Neutrophil (primary cell): ENCODE results near the gene CRBN.

Source experiments
- H3K27ac ChIP-seq: fragments of 200-600 bp; sonication (generic); 2 replicates; pipeline ENCODE4 v1.5.1; 2016; ENCODE audit warnings: mild to moderate bottlenecking, moderate library complexity
- H3K27me3 ChIP-seq: fragments of 200-600 bp; sonication (generic); 2 replicates; pipeline ENCODE4 v1.6.0; 2016; ENCODE audit warnings: mild to moderate bottlenecking
- H3K36me3 ChIP-seq: fragments of 200-600 bp; sonication (generic); 2 replicates; pipeline ENCODE4 v1.5.1; 2017
- H3K4me1 ChIP-seq, 2 experiments: fragments of 200-600 bp in 1 of 2; sonication (generic) in 1 of 2; 1 replicate in 1 of 2; 2 replicates in 1 of 2; pipeline versions ENCODE4 v1.5.1 to v1.6.1; 2013 to 2016; ENCODE audit warnings: low read depth in 1 of 2, low read length in 1 of 2, mild to moderate bottlenecking in 1 of 2, moderate library complexity in 1 of 2; ENCODE audit not compliant: control insufficient read depth in 1 of 2, insufficient read depth in 1 of 2
- H3K4me3 ChIP-seq, 2 experiments: fragments of 200-600 bp in 1 of 2; sonication (generic) in 1 of 2; 1 replicate in 1 of 2; 2 replicates in 1 of 2; pipeline ENCODE4 v1.5.1; 2013 to 2016; ENCODE audit warnings: low read depth in 1 of 2, low read length in 1 of 2, mild to moderate bottlenecking in 1 of 2, moderate library complexity in 1 of 2
- H3K9me3 ChIP-seq: fragments of 200-600 bp; sonication (generic); 2 replicates; pipeline ENCODE4 v1.5.1; 2016
- CTCF ChIP-seq: fragments of 200-600 bp; sonication (generic); IDR thresholded peaks from 2 replicates; pipeline ENCODE4 v1.5.1; 2016; ENCODE audit warnings: antibody characterized with exemption

The CRBN gene

GRCh38 chr3:3105815-3106214 lies 73.7 kb downstream of the CRBN start:
- Histone ChIP-seq H3K27ac (no peak overlapping the region), H3K27me3 (no peaks in the 10 kb centered on the region), H3K4me3 (no peak overlapping the region), H3K36me3 (no peaks in the 10 kb centered on the region), H3K4me1 (no peaks in the 10 kb centered on the region), H3K9me3 (no peaks in the 10 kb centered on the region)
- TF ChIP-seq CTCF: no peak

DNA sequence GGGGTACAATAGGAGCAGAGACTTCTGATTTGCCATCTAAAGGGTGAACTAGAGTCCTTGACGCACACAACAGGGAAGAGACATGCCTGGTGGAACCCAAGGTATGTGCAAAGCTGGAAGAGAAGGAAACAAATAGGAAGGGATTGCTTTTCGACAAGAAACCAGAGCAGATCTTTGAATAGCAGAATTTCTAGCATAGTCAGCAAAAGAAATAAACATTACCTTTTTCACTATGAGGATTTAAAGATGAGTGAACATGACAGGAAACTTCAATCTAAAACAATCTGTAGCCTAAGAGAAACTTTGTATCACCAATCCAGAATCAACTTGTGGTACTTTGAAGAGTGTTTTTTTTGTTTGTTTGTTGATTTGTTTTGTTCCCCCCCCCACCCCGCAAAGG lies 74.2 kb downstream of the CRBN start:
- H3K36me3 ChIP-seq: no peaks in the 10 kb centered on the region
- no peak for TF ChIP-seq CTCF
- H3K4me1 ChIP-seq: no peaks in the 10 kb centered on the region
- no peak overlapping the region for H3K4me3 ChIP-seq
- no peaks in the 10 kb centered on the region for H3K9me3 ChIP-seq
- H3K27ac ChIP-seq: no peak overlapping the region
- H3K27me3 ChIP-seq: no peaks in the 10 kb centered on the region

DNA sequence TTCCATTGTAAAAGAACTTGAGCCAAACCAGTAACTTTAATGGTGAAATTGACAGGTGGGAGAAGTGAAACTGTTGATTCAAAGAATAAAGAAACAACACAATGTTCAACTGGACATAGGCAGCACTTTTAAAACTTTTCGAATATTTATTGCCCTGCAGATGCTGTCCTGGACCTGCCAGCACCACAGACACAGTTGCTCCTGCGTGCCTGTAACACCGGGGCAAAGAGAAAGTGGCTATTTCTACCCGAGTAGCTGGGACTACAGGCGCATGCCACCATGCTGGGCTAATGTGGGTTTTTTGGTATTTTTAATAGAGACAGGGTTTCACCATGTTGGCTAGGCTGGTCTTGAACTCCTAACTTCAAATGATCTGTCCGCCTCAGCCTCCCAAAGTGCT lies 76.7 kb downstream of the CRBN start:
- Histone ChIP-seq H3K27ac (no peak overlapping the region), H3K27me3 (no peaks in the 10 kb centered on the region), H3K36me3 (no peaks in the 10 kb centered on the region), H3K9me3 (no peaks in the 10 kb centered on the region), H3K4me1 (no peaks in the 10 kb centered on the region), H3K4me3 (no peak overlapping the region)
- no peak for TF ChIP-seq CTCF

GRCh38 chr3:3101660-3102458 lies 77.6 kb downstream of the CRBN start:
- no peaks in the 10 kb centered on the region for H3K27me3 ChIP-seq
- no peaks in the 10 kb centered on the region for H3K36me3 ChIP-seq
- H3K4me1 ChIP-seq: no peaks in the 10 kb centered on the region
- TF ChIP-seq CTCF: no peak
- H3K9me3 ChIP-seq: no peaks in the 10 kb centered on the region
- H3K4me3 ChIP-seq: no peak overlapping the region
- H3K27ac ChIP-seq: no peak overlapping the region
